Stimulated activated CD8-positive, alpha-beta memory T cell treated with anti-CD3 and anti-CD28 coated beads, Interleukin-15, amount 100 ng/mL, for 1 hour (primary cell): ENCODE measurements around the gene RUSF1.

Experiments
- DNase-seq: peaks from one replicate; pipeline ENCODE4 v3.0.0-alpha.2; 2020; ENCODE audit warnings: low read depth

Gene RUSF1

GRCh38 chr16:31471241-31471874 lies 36.8 kb downstream of the RUSF1 start:
- no peak for DNase-seq

- DNase-seq = no peak
Measured at GRCh38 chr16:31470615-31471014, 37.6 kb downstream of the RUSF1 start.

GRCh38 chr16:31467858-31468257 lies 40.3 kb downstream of the RUSF1 start:
- DNase-seq = no peak

- DNase-seq = no peak
Measured at GRCh38 chr16:31467151-31467773, 40.9 kb downstream of the RUSF1 start.

GRCh38 chr16:31466381-31466841 lies 41.8 kb downstream of the RUSF1 start:
- no peak for DNase-seq

- no peak for DNase-seq
Measured at GRCh38 chr16:31465788-31466370, 42.3 kb downstream of the RUSF1 start.

GRCh38 chr16:31464781-31465260 lies 43.4 kb downstream of the RUSF1 start:
- DNase-seq = no peak

- DNase-seq = no peak
Measured at GRCh38 chr16:31464348-31464769, 43.8 kb downstream of the RUSF1 start.

GRCh38 chr16:31461921-31462804 lies 46.0 kb downstream of the RUSF1 start:
- no peak for DNase-seq

- no peak for DNase-seq
Measured at GRCh38 chr16:31461201-31461920, 46.8 kb downstream of the RUSF1 start.

GRCh38 chr16:31460582-31461002 lies 47.6 kb downstream of the RUSF1 start:
- no peak for DNase-seq

- DNase-seq = peak; percentile 100
Measured at GRCh38 chr16:31459687-31460581, 48.3 kb downstream of the RUSF1 start.

GRCh38 chr16:31458844-31459686 lies 49.1 kb downstream of the RUSF1 start, which contains the start of gene ARMC5:
TSS of gene ARMC5 (plus strand) at chr16:31459501. CDS start at chr16:31459525, 24 bp downstream.
- peak; percentile 89 for DNase-seq

GRCh38 chr16:31458073-31458843 lies 49.9 kb downstream of the RUSF1 start:
- DNase-seq = no peak

GRCh38 chr16:31456988-31457360 lies 51.2 kb downstream of the RUSF1 start:
- DNase-seq = no peak

GRCh38 chr16:31455601-31456314 lies 52.4 kb downstream of the RUSF1 start:
- DNase-seq = no peak

- DNase-seq = no peak
Measured at GRCh38 chr16:31453255-31454204, 54.7 kb downstream of the RUSF1 start.
